ENCODE results near the gene SLC35F2.
"Not testable (repeated sequence)": the region's sequence is repeated elsewhere in the genome, so short reads cannot be mapped to it uniquely, and the experiment has no call there.

Gene SLC35F2

GRCh38 chr11:107864591-107864990, 6.0 kb upstream of the SLC35F2 start:
- no peak for DNase-seq
- Histone ChIP-seq H3K27me3 (no peaks in the 10 kb centered on the region), H3K9me3 (no peaks in the 10 kb centered on the region), H3K36me3 (no peaks in the 10 kb centered on the region), H3K4me3 (ENCODE audit: low read depth, low read length) (no peak overlapping the region), H3K4me1 (no peaks in the 10 kb centered on the region)
- TF ChIP-seq CTCF (IDR thresholded peaks at IDR 0.05; ENCODE audit: low read depth, low read length), result no peak

GRCh38 chr11:107860688-107861087, 2.1 kb upstream of the SLC35F2 start:
- H3K36me3 ChIP-seq, result no peaks in the 10 kb centered on the region
- peak; percentile 27; the same call in 1 of the 2 replicates for TF ChIP-seq CTCF (IDR thresholded peaks at IDR 0.05; ENCODE audit: low read depth, low read length)
- H3K4me3 ChIP-seq (ENCODE audit: low read depth, low read length), result no peak overlapping the region
- H3K9me3 ChIP-seq, result no peaks in the 10 kb centered on the region
- H3K4me1 ChIP-seq, result no peaks in the 10 kb centered on the region
- peaks cover 3% of the 10 kb centered on the region for H3K27me3 ChIP-seq
- no peak for DNase-seq

GRCh38 chr11:107860240-107860620, 1.6 kb upstream of the SLC35F2 start:
- not testable (repeated sequence) for H3K4me1 ChIP-seq; H3K27me3 ChIP-seq; DNase-seq; H3K36me3 ChIP-seq; H3K9me3 ChIP-seq; H3K4me3 ChIP-seq (ENCODE audit: low read depth, low read length)

- DNase-seq, result no peak
- no peaks in the 10 kb centered on the region for H3K4me1 ChIP-seq
- H3K27me3 ChIP-seq, result peaks cover 3% of the 10 kb centered on the region
- TF ChIP-seq CTCF (IDR thresholded peaks at IDR 0.05; ENCODE audit: low read depth, low read length), result no peak
- H3K36me3 ChIP-seq, result no peaks in the 10 kb centered on the region
- peak overlapping the region; percentile 64 for H3K4me3 ChIP-seq (ENCODE audit: low read depth, low read length)
- no peaks in the 10 kb centered on the region for H3K9me3 ChIP-seq
These were observed 1.1 kb upstream of the SLC35F2 start for GRCh38 chr11:107859459-107860239.

- Histone ChIP-seq H3K36me3 (no peaks in the 10 kb centered on the region), H3K9me3 (no peaks in the 10 kb centered on the region), H3K4me1 (no peaks in the 10 kb centered on the region), H3K27me3 (peaks cover 3% of the 10 kb centered on the region), H3K4me3 (ENCODE audit: low read depth, low read length) (peak overlapping the region; percentile 64)
- no peak for TF ChIP-seq CTCF (IDR thresholded peaks at IDR 0.05; ENCODE audit: low read depth, low read length)
- peak; percentile 28 for DNase-seq
These were observed 904 bp downstream of the SLC35F2 start for GRCh38 chr11:107857550-107858216.

- DNase-seq, result no peak
- peak overlapping the region; percentile 64 for H3K4me3 ChIP-seq (ENCODE audit: low read depth, low read length)
- no peak for TF ChIP-seq CTCF (IDR thresholded peaks at IDR 0.05; ENCODE audit: low read depth, low read length)
- no peaks in the 10 kb centered on the region for H3K36me3 ChIP-seq
- H3K9me3 ChIP-seq, result no peaks in the 10 kb centered on the region
- H3K27me3 ChIP-seq, result peaks cover 3% of the 10 kb centered on the region
- H3K4me1 ChIP-seq, result no peaks in the 10 kb centered on the region
These were observed 1.5 kb downstream of the SLC35F2 start for GRCh38 chr11:107856981-107857517.
